ENCODE results near the gene ANKRD53.
"Not testable (repeated sequence)": the region's sequence is repeated elsewhere in the genome, so short reads cannot be mapped to it uniquely, and the experiment has no call there.

The ANKRD53 gene

GRCh38 chr2:71006323-71006722 lies 27.9 kb downstream of the ANKRD53 start:
- no peak for TF ChIP-seq CTCF (IDR thresholded peaks at IDR 0.05; ENCODE audit: low read depth, low read length)
- DNase-seq (ENCODE audit: low read depth in 2 of 2) = no peak

GRCh38 chr2:71006955-71007799 lies 28.7 kb downstream of the ANKRD53 start:
- H3K4me3 ChIP-seq (replicated peaks in 1 of 2; ENCODE audit: low read depth in 2 of 2, low read length in 2 of 2) = no peak overlapping the region
- no peak for DNase-seq (ENCODE audit: low read depth in 2 of 2)
- TF ChIP-seq CTCF (IDR thresholded peaks at IDR 0.05; ENCODE audit: low read depth, low read length) = no peak

More at GRCh38 chr2:71006323-71006722, 27.9 kb downstream of the ANKRD53 start:
- no peak overlapping the region for H3K4me3 ChIP-seq (replicated peaks in 1 of 2; ENCODE audit: low read depth in 2 of 2, low read length in 2 of 2)

GRCh38 chr2:71008342-71008741 lies 29.9 kb downstream of the ANKRD53 start:
- DNase-seq (ENCODE audit: low read depth in 2 of 2) = no peak
- no peak for TF ChIP-seq CTCF (IDR thresholded peaks at IDR 0.05; ENCODE audit: low read depth, low read length)
- H3K4me3 ChIP-seq (replicated peaks in 1 of 2; ENCODE audit: low read depth in 2 of 2, low read length in 2 of 2) = no peak overlapping the region

GRCh38 chr2:71011786-71012185 lies 33.4 kb downstream of the ANKRD53 start:
- H3K4me3 ChIP-seq (replicated peaks in 1 of 2; ENCODE audit: low read depth in 2 of 2, low read length in 2 of 2); DNase-seq (ENCODE audit: low read depth in 2 of 2): not testable (repeated sequence)

- TF ChIP-seq CTCF (IDR thresholded peaks at IDR 0.05; ENCODE audit: low read depth, low read length) = no peak
- no peak for DNase-seq (ENCODE audit: low read depth in 2 of 2)
- no peak overlapping the region for H3K4me3 ChIP-seq (replicated peaks in 1 of 2; ENCODE audit: low read depth in 2 of 2, low read length in 2 of 2)
Measured at GRCh38 chr2:71018625-71019024, 40.2 kb downstream of the ANKRD53 start.

- H3K4me3 ChIP-seq (replicated peaks in 1 of 2; ENCODE audit: low read depth in 2 of 2, low read length in 2 of 2); DNase-seq (ENCODE audit: low read depth in 2 of 2): not testable (repeated sequence)
Measured at GRCh38 chr2:71019989-71020388, 41.6 kb downstream of the ANKRD53 start.

- DNase-seq (ENCODE audit: low read depth in 2 of 2); H3K4me3 ChIP-seq (replicated peaks in 1 of 2; ENCODE audit: low read depth in 2 of 2, low read length in 2 of 2): not testable (repeated sequence)
Measured at GRCh38 chr2:71021394-71021793, 43.0 kb downstream of the ANKRD53 start.

GRCh38 chr2:71023553-71024243 lies 45.3 kb downstream of the ANKRD53 start:
- not testable (repeated sequence) for H3K4me3 ChIP-seq (replicated peaks in 1 of 2; ENCODE audit: low read depth in 2 of 2, low read length in 2 of 2); DNase-seq (ENCODE audit: low read depth in 2 of 2)
